ENCODE data around the gene GLIS1. TPM values are rescaled to one million over a fixed set of nuclear protein-coding genes. Genes with fewer than 3 reads are reported as not detected.

GLIS1 gene
- total and polyA plus RNA-seq, 2 donors (not counting 3 experiments of a cell fraction or from before 2014, with no cell fraction given) = not detected

GRCh38 chr1:53525595-53525994, 213.4 kb downstream of the GLIS1 start:
- H3K4me3 ChIP-seq (replicated peaks in 1 of 3; ENCODE audit: insufficient read depth in 1 of 3, low read depth in 1 of 3, low read length in 3 of 3) = no peak overlapping the region
- H3K9ac ChIP-seq (replicated peaks; ENCODE audit: extremely low read depth, insufficient read depth, low read length) = no peak overlapping the region
- dilution Hi-C loops (cut with MboI; ENCODE audit: extremely low pct_ligation_motif_present, low sequenced_read_pairs) (no loop called here), intact Hi-C loops (cut with micrococcal nuclease) (no loop called here)
- FAIRE-seq (no peak), DNase-seq (ENCODE audit: low read depth, low spot score) (no peak)
- no peaks in the 10 kb centered on the region for H3K79me2 ChIP-seq (ENCODE audit: control insufficient read depth, insufficient read depth, low read length)
- no TSS peak for BruUV-seq (replicated peaks)
- no peaks in the 10 kb centered on the region for H3K4me1 ChIP-seq (ENCODE audit: control insufficient read depth, extremely low read depth, insufficient read depth, low read length)
- no peak overlapping the region for H3K4me2 ChIP-seq (ENCODE audit: insufficient read depth, low read length)
- no peaks in the 10 kb centered on the region for H3K36me3 ChIP-seq (ENCODE audit: control insufficient read depth in 2 of 2, extremely low read depth in 1 of 2, insufficient read depth in 2 of 2, low read length in 2 of 2)
- H3K9me1 ChIP-seq (replicated peaks; ENCODE audit: control insufficient read depth, extremely low read depth, insufficient read depth, low read length) = no peaks in the 10 kb centered on the region
- no peaks in the 10 kb centered on the region for H3K27me3 ChIP-seq (ENCODE audit: control insufficient read depth in 2 of 2, insufficient read depth in 2 of 2, low read length in 2 of 2)
- no peaks in the 10 kb centered on the region for H4K20me1 ChIP-seq (replicated peaks; ENCODE audit: control insufficient read depth, extremely low read depth, insufficient read depth, low read length)
- H2AFZ ChIP-seq (ENCODE audit: low read depth, low read length) = no peak overlapping the region
- TF ChIP-seq POLR2AphosphoS5 (IDR thresholded peaks at IDR 0.05; ENCODE audit: insufficient read depth, low read depth, low read length) = no peak
- TF ChIP-seq, protein P1, sequence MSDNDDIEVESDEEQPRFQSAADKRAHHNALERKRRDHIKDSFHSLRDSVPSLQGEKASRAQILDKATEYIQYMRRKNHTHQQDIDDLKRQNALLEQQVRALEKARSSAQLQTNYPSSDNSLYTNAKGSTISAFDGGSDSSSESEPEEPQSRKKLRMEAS (IDR thresholded peaks at IDR 0.05; ENCODE audit: insufficient read depth, insufficient read length) = no peak
- TF ChIP-seq MYC (IDR thresholded peaks at IDR 0.05; ENCODE audit: low read depth, low read length) = no peak
- no peak for TF ChIP-seq JUN (IDR thresholded peaks at IDR 0.05; ENCODE audit: borderline replicate concordance, insufficient read depth, insufficient read length, low read depth)
- no peak for TF ChIP-seq POLR2A (IDR thresholded peaks at IDR 0.05; ENCODE audit: low read depth, low read length)
- no peak for TF ChIP-seq EZH2 (IDR thresholded peaks at IDR 0.05; ENCODE audit: borderline replicate concordance, low read depth, low read length, severe bottlenecking)
- TF ChIP-seq CTCF (IDR thresholded peaks at IDR 0.05; ENCODE audit: extremely low read depth in 1 of 2, insufficient read depth in 1 of 2, low read depth in 1 of 2, low read length in 2 of 2) = no peak
- TF ChIP-seq GATA2 (IDR thresholded peaks at IDR 0.05; ENCODE audit: insufficient read depth, insufficient read length, low read depth, low read length) = no peak
- TF ChIP-seq FOS (IDR thresholded peaks at IDR 0.05; ENCODE audit: borderline replicate concordance, insufficient read depth, low read length) = no peak
- POLR2A ChIA-PET = no interaction called here
- CTCF ChIA-PET = no interaction called here
- no peak overlapping the region for H3K27ac ChIP-seq (ENCODE audit: insufficient read depth, low read depth, low read length)
- H3K9me3 ChIP-seq (replicated peaks; ENCODE audit: control insufficient read depth, insufficient read depth, low read length) = no peaks in the 10 kb centered on the region
